GM12865 (cell line): Measurements from ENCODE around the gene IL21R.

ENCODE experiments used
- DNase-seq: peaks from one replicate; pipeline ENCODE4 v3.0.0; 2010; ENCODE audit warnings: low read depth
- H3K4me3 ChIP-seq: 2 replicates; pipeline ENCODE4 v1.5.1; 2011; ENCODE audit warnings: mild to moderate bottlenecking, low read depth, low read length, control low read depth
- CTCF ChIP-seq: IDR thresholded peaks from 2 replicates; pipeline ENCODE4 v1.5.1; 2011; ENCODE audit warnings: low read length, control low read depth, low read depth, inconsistent platforms; ENCODE audit not compliant: insufficient read depth; ENCODE audit errors: missing control alignments

The IL21R gene

GRCh38 chr16:27421961-27422740, 20.2 kb downstream of the IL21R start:
- DNase-seq: no peak
- no peak overlapping the region for H3K4me3 ChIP-seq
- no peak for TF ChIP-seq CTCF

GRCh38 chr16:27424772-27425498, 23.0 kb downstream of the IL21R start:
- DNase-seq: no peak
- no peak overlapping the region for H3K4me3 ChIP-seq
- no peak for TF ChIP-seq CTCF

GRCh38 chr16:27425961-27426360, 24.0 kb downstream of the IL21R start:
- no peak for DNase-seq
- peak overlapping the region; percentile 34 for H3K4me3 ChIP-seq
- TF ChIP-seq CTCF: no peak

GRCh38 chr16:27426423-27427408, 24.7 kb downstream of the IL21R start:
- peak; percentile 95 for DNase-seq
- peak overlapping the region; percentile 88 for H3K4me3 ChIP-seq
- peak; percentile 25 for TF ChIP-seq CTCF

- H3K4me3 ChIP-seq: peak overlapping the region; percentile 88
- no peak for TF ChIP-seq CTCF
- DNase-seq: peak; percentile 37
Observed at GRCh38 chr16:27427538-27427937, 25.6 kb downstream of the IL21R start.

- H3K4me3 ChIP-seq: peak overlapping the region; percentile 88
- TF ChIP-seq CTCF: peak; percentile 35
Observed at GRCh38 chr16:27428026-27428785, 26.2 kb downstream of the IL21R start.

More at GRCh38 chr16:27428026-27428785, 26.2 kb downstream of the IL21R start:
- peak; percentile 62 for DNase-seq
